Measurements from ENCODE around the gene ADGRD1. TPM values are rescaled to one million over a fixed set of nuclear protein-coding genes. Genes with fewer than 3 reads are reported as not detected.
A peak's percentile ranks its signal among the peaks of the same experiment; 100 is the strongest.

Gene ADGRD1
- total RNA-seq, 1 donor from 2014 or later, result 99.5 TPM

DNA sequence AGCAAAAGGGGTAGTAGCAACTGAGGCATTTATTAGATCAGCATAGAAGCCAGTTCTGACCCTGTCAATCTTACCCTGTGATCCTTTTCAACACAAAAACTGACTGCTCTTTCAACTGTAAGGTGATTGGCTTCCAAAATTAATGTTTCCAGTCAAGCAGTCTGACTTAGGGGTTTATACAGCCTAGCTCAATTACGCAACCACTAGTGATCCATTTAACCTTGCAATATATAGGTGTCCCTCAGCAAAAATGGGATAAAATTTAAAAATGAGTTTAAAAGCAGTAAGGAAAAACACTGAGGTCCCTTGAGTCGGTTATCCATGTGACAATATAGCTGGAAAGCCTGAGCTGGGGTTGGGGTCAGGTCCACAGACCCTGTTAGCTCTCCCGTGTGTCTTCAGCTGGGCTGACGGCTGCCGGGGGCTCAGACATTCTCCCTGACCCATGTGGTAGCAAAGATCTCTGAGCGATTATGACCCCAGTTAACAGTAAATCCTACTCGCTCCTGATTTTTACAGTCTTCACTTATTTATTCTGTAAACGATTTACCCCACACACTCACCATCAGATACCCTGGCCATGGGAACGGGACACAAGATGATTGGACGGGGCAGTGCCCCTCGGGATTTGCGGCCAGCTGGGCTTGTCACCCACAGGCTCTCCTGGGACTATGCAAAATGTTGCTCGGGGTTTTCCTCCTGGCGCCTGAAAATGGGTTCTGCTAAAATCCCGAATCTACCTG, 16.6 kb downstream of the ADGRD1 start:
- DNase-seq, result no peak
- H3K27me3 ChIP-seq (ENCODE audit: low read depth), result no peaks in the 10 kb centered on the region
- peaks cover 20% of the 10 kb centered on the region for H3K4me1 ChIP-seq
- H3K9me3 ChIP-seq (replicated peaks), result no peaks in the 10 kb centered on the region
- H3K27ac ChIP-seq (replicated peaks), result no peak overlapping the region
- intact Hi-C loops (cut with micrococcal nuclease), result no loop called here
- no peak overlapping the region for H3K4me3 ChIP-seq
- no peak for TF ChIP-seq CTCF (IDR thresholded peaks at IDR 0.05; ENCODE audit: borderline replicate concordance)
- peaks cover 50% of the 10 kb centered on the region for H3K36me3 ChIP-seq

GRCh38 chr12:130970908-130971233, 17.2 kb downstream of the ADGRD1 start:
- peaks cover 56% of the 10 kb centered on the region for H3K36me3 ChIP-seq
- no peak overlapping the region for H3K27ac ChIP-seq (replicated peaks)
- H3K4me1 ChIP-seq, result peaks cover 15% of the 10 kb centered on the region
- intact Hi-C loops (cut with micrococcal nuclease), result no loop called here
- no peaks in the 10 kb centered on the region for H3K9me3 ChIP-seq (replicated peaks)
- no peak overlapping the region for H3K4me3 ChIP-seq
- TF ChIP-seq CTCF (IDR thresholded peaks at IDR 0.05; ENCODE audit: borderline replicate concordance), result no peak
- no peaks in the 10 kb centered on the region for H3K27me3 ChIP-seq (ENCODE audit: low read depth)
- DNase-seq, result no peak

DNA sequence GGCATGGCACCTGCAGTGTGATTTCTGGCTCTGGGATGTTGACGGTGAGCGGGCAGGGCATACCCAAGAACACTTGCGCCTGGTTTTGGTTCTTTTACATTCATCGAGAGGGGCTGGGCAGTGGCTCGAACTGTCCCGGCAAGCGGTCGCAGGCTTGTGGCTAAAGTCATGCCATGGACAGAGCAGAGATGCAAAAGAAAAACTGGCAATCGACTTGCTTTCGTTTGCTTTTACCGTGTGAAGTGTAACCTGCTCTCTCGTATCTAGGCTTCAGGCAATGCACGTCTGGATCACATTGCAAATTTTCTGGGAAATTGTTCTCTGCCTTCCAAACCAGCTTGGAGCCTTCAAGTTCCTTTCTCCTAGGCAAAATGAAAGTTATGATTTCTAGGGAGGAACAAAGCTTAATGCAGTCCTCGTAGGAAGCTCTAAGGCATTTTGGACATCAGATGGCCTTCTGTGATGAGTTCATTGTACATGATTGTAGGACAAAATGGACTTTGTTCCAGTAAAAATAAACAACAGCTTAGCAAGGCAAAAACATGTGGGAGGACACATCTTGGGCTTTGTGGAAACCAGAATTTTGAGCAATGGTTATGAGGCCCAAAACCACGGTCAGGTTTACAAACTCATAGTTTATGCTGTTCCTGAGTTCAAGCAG, 18.3 kb downstream of the ADGRD1 start:
- H3K27ac ChIP-seq (replicated peaks), result peak overlapping the region; percentile 68
- no peak for DNase-seq
- TF ChIP-seq CTCF (IDR thresholded peaks at IDR 0.05; ENCODE audit: borderline replicate concordance), result no peak
- H3K4me1 ChIP-seq, result peaks cover 16% of the 10 kb centered on the region
- no peak overlapping the region for H3K4me3 ChIP-seq
- no peaks in the 10 kb centered on the region for H3K27me3 ChIP-seq (ENCODE audit: low read depth)
- intact Hi-C loops (cut with micrococcal nuclease), result no loop called here
- peaks cover 57% of the 10 kb centered on the region for H3K36me3 ChIP-seq
- H3K9me3 ChIP-seq (replicated peaks), result no peaks in the 10 kb centered on the region

- Histone ChIP-seq H3K4me3 (no peak overlapping the region), H3K36me3 (peaks cover 52% of the 10 kb centered on the region), H3K27me3 (ENCODE audit: low read depth) (no peaks in the 10 kb centered on the region), H3K4me1 (peaks cover 17% of the 10 kb centered on the region), H3K9me3 (replicated peaks) (no peaks in the 10 kb centered on the region), H3K27ac (replicated peaks) (peak overlapping the region; percentile 68)
- no peak for DNase-seq
- intact Hi-C loops (cut with micrococcal nuclease), result no loop called here
- TF ChIP-seq CTCF (IDR thresholded peaks at IDR 0.05; ENCODE audit: borderline replicate concordance), result no peak
These were observed 18.9 kb downstream of the ADGRD1 start for GRCh38 chr12:130972586-130972950.

DNA sequence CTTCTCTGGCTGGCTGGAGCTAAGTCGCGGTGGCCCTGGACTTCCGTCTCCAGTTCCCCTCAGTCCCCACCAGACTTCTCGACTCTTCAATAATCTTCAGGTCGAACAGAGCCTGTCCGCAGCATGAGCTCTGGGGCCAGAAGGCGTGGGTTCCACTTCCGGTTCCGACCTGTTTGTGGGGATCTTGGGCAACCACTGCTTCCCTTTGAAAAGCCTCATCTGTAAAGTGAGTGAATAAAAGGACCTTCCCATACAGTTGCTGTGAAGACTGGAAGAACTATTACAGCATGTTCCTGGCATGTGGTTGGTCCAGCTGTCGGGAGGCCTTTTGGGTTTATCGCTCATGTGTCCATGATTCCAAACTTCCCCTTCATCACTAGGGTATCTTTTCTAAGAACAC, 19.4 kb downstream of the ADGRD1 start:
- intact Hi-C loops (cut with micrococcal nuclease), result no loop called here
- no peak for TF ChIP-seq CTCF (IDR thresholded peaks at IDR 0.05; ENCODE audit: borderline replicate concordance)
- Histone ChIP-seq H3K9me3 (replicated peaks) (no peaks in the 10 kb centered on the region), H3K4me3 (no peak overlapping the region), H3K27ac (replicated peaks) (peak overlapping the region; percentile 68), H3K27me3 (ENCODE audit: low read depth) (no peaks in the 10 kb centered on the region), H3K36me3 (peaks cover 48% of the 10 kb centered on the region), H3K4me1 (peaks cover 19% of the 10 kb centered on the region)
- peak; percentile 35 for DNase-seq

All from left ventricle myocardium inferior (tissue), 1 donor.